Activated CD4-positive, alpha-beta T cell treated with anti-CD3 and anti-CD28 coated beads, Interleukin-2, amount 10 ng/mL, durations not matched to agents 24 days and 14 days (primary cell): Measurements from ENCODE around the gene BRD3OS. TPM values are rescaled to one million over a fixed set of nuclear protein-coding genes. Genes with fewer than 3 reads are reported as not detected.

ENCODE experiments used
- DNase-seq: peaks from one replicate; pipeline ENCODE4 v3.0.0; 2022
- H3K27ac Mint-ChIP-seq: one replicate; pipeline ENCODE4 v1.8.0; 2022; ENCODE audit warnings: mild to moderate bottlenecking, mixed read lengths
- H3K27me3 Mint-ChIP-seq: one replicate; pipeline ENCODE4 v1.8.0; 2022; ENCODE audit warnings: mixed read lengths
- H3K36me3 Mint-ChIP-seq: one replicate; pipeline ENCODE4 v1.8.0; 2022; ENCODE audit warnings: low read depth, mild to moderate bottlenecking, mixed read lengths
- H3K4me1 Mint-ChIP-seq: one replicate; pipeline ENCODE4 v1.8.0; 2021; ENCODE audit warnings: mixed read lengths
- H3K4me3 Mint-ChIP-seq: one replicate; pipeline ENCODE4 v1.8.0; 2022; ENCODE audit warnings: mild to moderate bottlenecking, moderate library complexity, mixed read lengths
- H3K9me3 Mint-ChIP-seq: one replicate; pipeline ENCODE4 v1.8.0; 2021; ENCODE audit warnings: mixed read lengths
- intact Hi-C: fragments of 100-400 bp; cut with micrococcal nuclease; formaldehyde crosslinking; loops from one replicate; pipeline ENCODE4 v1.15.1; 2023
- total RNA-seq: library from RNA; stranded (reverse); gene quantifications from 2 replicates; pipeline ENCODE4 v1.2.3, GENCODE V29; 2022

The BRD3OS gene
- total RNA-seq, 1 donor from 2014 or later, result 14.9 TPM

GRCh38 chr9:134052491-134052890 is 27.2 kb downstream of the BRD3OS start:
- H3K36me3 Mint-ChIP-seq, result peaks cover 10% of the 10 kb centered on the region
- H3K4me3 Mint-ChIP-seq, result no peak overlapping the region
- intact Hi-C loops, result no loop called here
- no peak for DNase-seq
- no peaks in the 10 kb centered on the region for H3K27me3 Mint-ChIP-seq
- H3K4me1 Mint-ChIP-seq, result no peaks in the 10 kb centered on the region
- H3K9me3 Mint-ChIP-seq, result no peaks in the 10 kb centered on the region
- H3K27ac Mint-ChIP-seq, result no peak overlapping the region

- Mint-ChIP-seq H3K27ac (no peak overlapping the region), H3K9me3 (no peaks in the 10 kb centered on the region), H3K4me3 (no peak overlapping the region), H3K4me1 (no peaks in the 10 kb centered on the region), H3K27me3 (no peaks in the 10 kb centered on the region), H3K36me3 (peaks cover 8% of the 10 kb centered on the region)
- DNase-seq, result no peak
- intact Hi-C loops, result no loop called here
Measured at GRCh38 chr9:134052941-134053340, 27.7 kb downstream of the BRD3OS start.

- H3K4me3 Mint-ChIP-seq, result no peak overlapping the region
- no peaks in the 10 kb centered on the region for H3K9me3 Mint-ChIP-seq
- no peak for DNase-seq
- no peak overlapping the region for H3K27ac Mint-ChIP-seq
- H3K4me1 Mint-ChIP-seq, result no peaks in the 10 kb centered on the region
- no peaks in the 10 kb centered on the region for H3K27me3 Mint-ChIP-seq
- intact Hi-C loops, result no loop called here
- H3K36me3 Mint-ChIP-seq, result peaks cover 7% of the 10 kb centered on the region
Measured at GRCh38 chr9:134053401-134053871, 28.2 kb downstream of the BRD3OS start.

GRCh38 chr9:134053941-134054761 is 28.9 kb downstream of the BRD3OS start:
- Mint-ChIP-seq H3K9me3 (no peaks in the 10 kb centered on the region), H3K36me3 (peaks cover 7% of the 10 kb centered on the region), H3K27ac (no peak overlapping the region), H3K27me3 (no peaks in the 10 kb centered on the region), H3K4me1 (no peaks in the 10 kb centered on the region), H3K4me3 (no peak overlapping the region)
- DNase-seq, result no peak
- intact Hi-C loops, result no loop called here

- no peak for DNase-seq
- Mint-ChIP-seq H3K4me3 (no peak overlapping the region), H3K36me3 (peaks cover 7% of the 10 kb centered on the region), H3K27me3 (no peaks in the 10 kb centered on the region), H3K9me3 (no peaks in the 10 kb centered on the region), H3K27ac (no peak overlapping the region), H3K4me1 (peaks cover 3% of the 10 kb centered on the region)
- intact Hi-C loops, result no loop called here
Measured at GRCh38 chr9:134054891-134055811, 29.9 kb downstream of the BRD3OS start.

GRCh38 chr9:134055981-134056461 is 30.7 kb downstream of the BRD3OS start:
- Mint-ChIP-seq H3K36me3 (peaks cover 6% of the 10 kb centered on the region), H3K27ac (no peak overlapping the region), H3K4me3 (no peak overlapping the region), H3K9me3 (no peaks in the 10 kb centered on the region), H3K4me1 (peaks cover 7% of the 10 kb centered on the region), H3K27me3 (no peaks in the 10 kb centered on the region)
- intact Hi-C loops, result no loop called here
- no peak for DNase-seq

GRCh38 chr9:134056483-134057306 is 31.4 kb downstream of the BRD3OS start:
- no peak overlapping the region for H3K4me3 Mint-ChIP-seq
- peaks cover under 1% of the 10 kb centered on the region for H3K36me3 Mint-ChIP-seq
- H3K4me1 Mint-ChIP-seq, result peaks cover 8% of the 10 kb centered on the region
- H3K27ac Mint-ChIP-seq, result no peak overlapping the region
- DNase-seq, result no peak
- no peaks in the 10 kb centered on the region for H3K27me3 Mint-ChIP-seq
- H3K9me3 Mint-ChIP-seq, result no peaks in the 10 kb centered on the region
- intact Hi-C loops, result no loop called here

GRCh38 chr9:134057307-134057657 is 32.0 kb downstream of the BRD3OS start:
- Mint-ChIP-seq H3K4me3 (no peak overlapping the region), H3K27ac (no peak overlapping the region), H3K36me3 (no peaks in the 10 kb centered on the region), H3K4me1 (peaks cover 8% of the 10 kb centered on the region), H3K9me3 (no peaks in the 10 kb centered on the region), H3K27me3 (no peaks in the 10 kb centered on the region)
- DNase-seq, result no peak
- intact Hi-C loops, result no loop called here

GRCh38 chr9:134057751-134058701 is 32.7 kb downstream of the BRD3OS start:
- Mint-ChIP-seq H3K27ac (no peak overlapping the region), H3K4me3 (no peak overlapping the region)
- DNase-seq, result no peak

GRCh38 chr9:134058716-134059115 is 33.4 kb downstream of the BRD3OS start:
- no peak for DNase-seq
- Mint-ChIP-seq H3K27me3 (no peaks in the 10 kb centered on the region), H3K27ac (no peak overlapping the region), H3K4me3 (no peak overlapping the region), H3K36me3 (peaks cover 2% of the 10 kb centered on the region), H3K9me3 (no peaks in the 10 kb centered on the region), H3K4me1 (peaks cover 10% of the 10 kb centered on the region)
- intact Hi-C loops, result no loop called here

More at GRCh38 chr9:134057751-134058701, 32.7 kb downstream of the BRD3OS start:
- Mint-ChIP-seq H3K27me3 (no peaks in the 10 kb centered on the region), H3K9me3 (no peaks in the 10 kb centered on the region), H3K4me1 (peaks cover 8% of the 10 kb centered on the region), H3K36me3 (no peaks in the 10 kb centered on the region)
- intact Hi-C loops, result no loop called here

- H3K9me3 Mint-ChIP-seq, result no peaks in the 10 kb centered on the region
- H3K4me1 Mint-ChIP-seq, result peaks cover 10% of the 10 kb centered on the region
- no peak for DNase-seq
- H3K27ac Mint-ChIP-seq, result no peak overlapping the region
- H3K27me3 Mint-ChIP-seq, result no peaks in the 10 kb centered on the region
- H3K36me3 Mint-ChIP-seq, result peaks cover 2% of the 10 kb centered on the region
- no peak overlapping the region for H3K4me3 Mint-ChIP-seq
- intact Hi-C loops, result no loop called here
Measured at GRCh38 chr9:134059188-134059641, 33.9 kb downstream of the BRD3OS start.

GRCh38 chr9:134059661-134060395 is 34.5 kb downstream of the BRD3OS start:
- H3K4me1 Mint-ChIP-seq, result peaks cover 10% of the 10 kb centered on the region

More at GRCh38 chr9:134059661-134060395, 34.5 kb downstream of the BRD3OS start:
- Mint-ChIP-seq H3K27ac (no peak overlapping the region), H3K36me3 (peaks cover 2% of the 10 kb centered on the region), H3K9me3 (no peaks in the 10 kb centered on the region), H3K4me3 (no peak overlapping the region), H3K27me3 (no peaks in the 10 kb centered on the region)
- DNase-seq, result no peak
- intact Hi-C loops, result no loop called here
